Embryonic facial prominence (tissue), 1 donor: ENCODE measurements around the gene PEX6.

ENCODE experiments used
- DNase-seq: peaks from one replicate; pipeline ENCODE4 v3.0.0-alpha.2; 2016; ENCODE audit errors: extremely low spot score

Gene PEX6

GRCh38 chr6:42936398-42936797 lies 42.6 kb downstream of the PEX6 start:
- DNase-seq: no peak

- no peak for DNase-seq
Observed at GRCh38 chr6:42935322-42935721, 43.7 kb downstream of the PEX6 start.

- DNase-seq: no peak
Observed at GRCh38 chr6:42933205-42933604, 45.8 kb downstream of the PEX6 start.

- DNase-seq: no peak
Observed at GRCh38 chr6:42932412-42932811, 46.6 kb downstream of the PEX6 start.

- DNase-seq: peak; percentile 56
Observed at GRCh38 chr6:42929821-42930360, 49.1 kb downstream of the PEX6 start.

- peak; percentile 87 for DNase-seq
Observed at GRCh38 chr6:42928986-42929820, 49.8 kb downstream of the PEX6 start, which contains the start of gene CNPY3. TSS of gene CNPY3 (plus strand) at chr6:42929480. CDS start at chr6:42929571, 91 bp downstream.

- no peak for DNase-seq
Observed at GRCh38 chr6:42925248-42925857, 53.6 kb downstream of the PEX6 start.

GRCh38 chr6:42923666-42924065 lies 55.3 kb downstream of the PEX6 start:
- DNase-seq: no peak

GRCh38 chr6:42921801-42922200 lies 57.2 kb downstream of the PEX6 start:
- DNase-seq: no peak

- DNase-seq: no peak
Observed at GRCh38 chr6:42916288-42916687, 62.7 kb downstream of the PEX6 start.

- no peak for DNase-seq
Observed at GRCh38 chr6:42915732-42916131, 63.2 kb downstream of the PEX6 start, which contains the start of gene PTCRA. TSS of gene PTCRA (plus strand) at chr6:42916053. CDS start at chr6:42916070, 17 bp downstream.

GRCh38 chr6:42914546-42914945 lies 64.4 kb downstream of the PEX6 start:
- no peak for DNase-seq
